ENCODE data around the gene DUSP8.

DNA sequence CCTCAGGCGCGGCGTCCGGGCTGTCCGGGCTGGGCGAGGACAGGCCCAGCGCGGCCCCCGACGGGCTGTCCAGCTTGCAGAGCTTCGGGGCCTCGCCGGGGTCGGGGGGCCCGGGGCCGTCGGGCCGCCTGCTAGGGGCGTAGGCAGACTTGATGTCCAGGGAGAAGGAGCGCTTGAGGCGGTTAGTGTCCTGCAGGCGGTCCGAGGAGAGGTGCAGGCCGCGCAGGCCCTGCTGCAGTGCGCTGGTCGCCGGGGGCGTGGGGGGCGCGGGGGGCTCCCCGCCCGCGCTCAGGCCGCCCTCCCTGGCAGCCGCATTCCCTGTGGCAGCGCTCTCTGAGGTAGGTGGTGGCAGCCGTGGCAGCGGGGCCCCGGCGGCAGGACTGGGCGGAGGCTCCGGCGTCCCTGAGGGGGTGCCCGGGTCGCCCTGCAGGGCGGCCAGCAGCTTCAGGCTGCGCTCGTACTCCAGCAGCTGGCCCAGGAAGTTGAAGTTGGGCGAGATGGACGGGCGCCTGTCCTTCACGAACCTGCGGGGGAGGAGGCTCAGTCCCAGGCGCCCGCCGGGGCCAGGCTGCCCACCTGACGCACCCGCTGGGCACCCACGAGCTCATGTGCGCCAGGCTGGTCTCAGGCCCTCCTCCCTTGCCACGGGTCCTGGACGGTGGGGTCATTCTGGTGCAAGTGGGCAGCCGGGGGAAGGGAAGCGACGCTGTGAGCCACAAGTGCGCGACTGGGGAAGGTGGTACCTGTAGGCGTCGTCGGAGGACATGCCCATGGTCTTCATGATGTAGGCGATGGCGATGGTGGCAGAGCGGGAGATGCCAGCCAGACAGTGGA, 14.8 kb downstream of the DUSP8 start:
- no peak for TF ChIP-seq EP300 (IDR thresholded peaks at IDR 0.05)
- TF ChIP-seq, protein P1, sequence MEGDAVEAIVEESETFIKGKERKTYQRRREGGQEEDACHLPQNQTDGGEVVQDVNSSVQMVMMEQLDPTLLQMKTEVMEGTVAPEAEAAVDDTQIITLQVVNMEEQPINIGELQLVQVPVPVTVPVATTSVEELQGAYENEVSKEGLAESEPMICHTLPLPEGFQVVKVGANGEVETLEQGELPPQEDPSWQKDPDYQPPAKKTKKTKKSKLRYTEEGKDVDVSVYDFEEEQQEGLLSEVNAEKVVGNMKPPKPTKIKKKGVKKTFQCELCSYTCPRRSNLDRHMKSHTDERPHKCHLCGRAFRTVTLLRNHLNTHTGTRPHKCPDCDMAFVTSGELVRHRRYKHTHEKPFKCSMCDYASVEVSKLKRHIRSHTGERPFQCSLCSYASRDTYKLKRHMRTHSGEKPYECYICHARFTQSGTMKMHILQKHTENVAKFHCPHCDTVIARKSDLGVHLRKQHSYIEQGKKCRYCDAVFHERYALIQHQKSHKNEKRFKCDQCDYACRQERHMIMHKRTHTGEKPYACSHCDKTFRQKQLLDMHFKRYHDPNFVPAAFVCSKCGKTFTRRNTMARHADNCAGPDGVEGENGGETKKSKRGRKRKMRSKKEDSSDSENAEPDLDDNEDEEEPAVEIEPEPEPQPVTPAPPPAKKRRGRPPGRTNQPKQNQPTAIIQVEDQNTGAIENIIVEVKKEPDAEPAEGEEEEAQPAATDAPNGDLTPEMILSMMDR (IDR thresholded peaks at IDR 0.05), result no peak
- TF ChIP-seq POLR2A (IDR thresholded peaks at IDR 0.05), result no peak

Data from ovary (tissue), 3 donors.